GM03348 (cell line): ENCODE data around the gene COL11A2.

Experiments used
- DNase-seq: peaks from one replicate; pipeline ENCODE4 v3.0.0; 2012; ENCODE audit warnings: low spot score

COL11A2 gene

GRCh38 chr6:33206027-33206863 is 14.0 kb upstream of the COL11A2 start:
- no peak for DNase-seq

GRCh38 chr6:33205191-33206026 is 13.1 kb upstream of the COL11A2 start:
- DNase-seq, result no peak

DNA sequence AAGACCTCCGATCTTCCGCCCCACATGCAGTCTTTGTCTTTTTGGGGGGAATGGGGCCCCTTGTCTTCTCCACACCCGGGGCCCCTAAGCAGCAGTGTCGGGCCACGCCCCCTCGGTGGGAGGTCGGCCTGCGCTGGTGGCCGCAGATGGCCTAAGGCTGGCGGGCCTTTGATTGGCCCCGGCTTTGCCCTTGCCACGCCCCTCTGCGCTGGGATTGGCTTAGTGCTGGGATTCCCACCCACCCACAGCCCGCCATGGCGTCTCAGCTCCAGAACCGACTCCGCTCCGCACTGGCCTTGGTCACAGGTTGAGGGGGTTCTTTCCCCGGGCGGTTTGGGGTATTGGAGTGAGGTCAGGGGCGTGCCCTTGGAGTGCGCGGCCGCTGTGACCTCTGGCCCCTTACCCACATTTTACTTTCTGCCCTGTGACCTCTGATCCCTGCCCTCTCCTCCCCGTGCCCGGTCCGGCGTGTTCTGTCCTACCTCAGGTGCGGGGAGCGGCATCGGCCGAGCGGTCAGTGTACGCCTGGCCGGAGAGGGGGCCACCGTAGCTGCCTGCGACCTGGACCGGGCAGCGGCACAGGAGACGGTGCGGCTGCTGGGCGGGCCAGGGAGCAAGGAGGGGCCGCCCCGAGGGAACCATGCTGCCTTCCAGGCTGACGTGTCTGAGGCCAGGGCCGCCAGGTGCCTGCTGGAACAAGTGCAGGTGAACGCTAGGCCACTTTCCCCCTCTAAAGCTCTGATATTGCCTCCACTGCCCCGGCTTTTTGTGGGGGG is 12.3 kb upstream of the COL11A2 start, which contains the start of gene HSD17B8:
HSD17B8 (plus strand) TSS at position 241 of the 776 bp plus-strand sequence; CDS start at position 255, 14 bp downstream.
- DNase-seq, result peak; percentile 97

DNA sequence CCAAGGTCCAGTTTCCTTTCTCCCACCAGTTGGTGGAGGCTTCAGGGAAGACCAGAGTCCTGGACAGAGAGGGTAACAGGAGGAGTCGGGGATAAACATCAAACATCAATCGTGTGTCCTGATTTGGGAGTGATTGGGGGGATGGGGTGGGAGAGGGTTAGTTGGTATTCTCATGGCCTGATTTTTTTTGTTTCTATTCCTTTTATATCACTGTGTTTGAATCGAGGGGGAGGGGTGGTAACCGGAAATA is 11.8 kb upstream of the COL11A2 start:
- no peak for DNase-seq

DNA sequence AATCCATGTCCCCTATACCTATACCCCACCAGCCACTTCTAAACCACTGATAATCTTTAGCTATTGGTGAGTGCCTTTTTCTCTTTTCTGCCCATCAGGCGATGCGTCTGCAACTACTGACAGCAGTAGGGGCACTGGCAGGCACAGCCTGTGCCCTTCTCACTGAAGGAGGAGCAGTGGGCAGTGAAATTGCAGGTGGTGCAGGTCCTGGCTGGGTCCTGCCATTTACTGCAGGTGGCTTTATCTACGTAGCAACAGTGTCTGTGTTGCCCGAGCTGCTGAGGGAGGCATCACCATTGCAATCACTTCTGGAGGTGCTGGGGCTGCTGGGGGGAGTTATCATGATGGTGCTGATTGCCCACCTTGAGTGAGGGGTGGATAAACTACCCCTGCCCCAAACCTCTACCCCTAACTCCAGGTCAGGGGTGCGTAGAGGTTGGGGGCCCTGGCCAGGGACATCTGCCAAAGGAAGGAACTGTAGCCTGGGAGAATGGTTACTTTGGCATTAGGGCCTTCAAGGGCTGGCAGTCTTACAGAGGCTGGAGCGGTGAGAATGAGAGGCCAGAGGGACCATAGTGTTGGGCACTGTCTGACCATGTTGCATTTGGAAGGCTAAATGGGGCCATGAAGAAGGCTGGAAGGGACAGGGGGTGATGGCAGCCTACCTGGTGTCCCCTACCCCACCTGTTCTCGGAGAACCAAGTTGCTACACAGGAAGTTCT is 11.3 kb upstream of the COL11A2 start:
- no peak for DNase-seq

- no peak for DNase-seq
These were observed 10.5 kb upstream of the COL11A2 start for GRCh38 chr6:33202799-33203198.

GRCh38 chr6:33201935-33202334 is 9.7 kb upstream of the COL11A2 start:
- DNase-seq, result no peak

GRCh38 chr6:33201147-33201545 is 8.9 kb upstream of the COL11A2 start:
- DNase-seq, result peak; percentile 36

- DNase-seq, result peak; percentile 99
These were observed 8.2 kb upstream of the COL11A2 start, which contains the start of the genes RXRB and SLC39A7 for GRCh38 chr6:33200219-33201146. Gene RXRB, minus strand, starts transcription at chr6:33200665. Its CDS starts 189 bp downstream, at chr6:33200476. Gene SLC39A7, plus strand, starts transcription at chr6:33200867. Its CDS starts 379 bp downstream, at chr6:33201246.

DNA sequence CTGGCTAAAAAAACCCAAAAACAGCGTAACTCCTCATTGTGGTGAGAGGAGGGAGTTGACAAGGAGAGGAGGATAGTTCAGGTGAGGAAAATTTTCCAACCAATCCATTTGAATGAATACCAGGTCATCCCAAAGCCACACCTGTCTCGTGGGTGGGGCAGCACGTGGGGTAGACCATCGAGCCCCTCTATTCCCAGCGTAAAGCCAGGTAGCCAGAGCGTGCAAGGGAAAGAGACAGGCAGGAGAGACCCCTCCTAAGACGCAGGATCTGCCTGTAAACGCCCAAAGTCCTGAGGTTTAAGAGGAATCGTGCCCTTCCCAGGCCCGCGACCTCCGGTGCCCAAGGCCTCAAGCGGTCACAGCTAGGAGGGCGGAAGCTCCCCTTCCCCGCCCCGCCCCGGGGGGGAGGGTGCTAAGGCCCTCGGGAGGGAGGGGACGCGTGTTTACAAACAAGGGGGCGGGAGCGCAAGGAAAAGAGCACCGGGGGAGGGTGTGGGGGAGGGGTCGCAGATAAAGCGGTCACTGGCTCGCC is 7.5 kb upstream of the COL11A2 start:
- peak; percentile 88 for DNase-seq

GRCh38 chr6:33198853-33199436 is 6.7 kb upstream of the COL11A2 start:
- no peak for DNase-seq

- DNase-seq, result no peak
These were observed 6.0 kb upstream of the COL11A2 start for GRCh38 chr6:33198159-33198852.

- peak; percentile 84 for DNase-seq
These were observed 5.3 kb upstream of the COL11A2 start for GRCh38 chr6:33197431-33198048.

- no peak for DNase-seq
These were observed 3.3 kb upstream of the COL11A2 start for GRCh38 chr6:33195304-33196165.

DNA sequence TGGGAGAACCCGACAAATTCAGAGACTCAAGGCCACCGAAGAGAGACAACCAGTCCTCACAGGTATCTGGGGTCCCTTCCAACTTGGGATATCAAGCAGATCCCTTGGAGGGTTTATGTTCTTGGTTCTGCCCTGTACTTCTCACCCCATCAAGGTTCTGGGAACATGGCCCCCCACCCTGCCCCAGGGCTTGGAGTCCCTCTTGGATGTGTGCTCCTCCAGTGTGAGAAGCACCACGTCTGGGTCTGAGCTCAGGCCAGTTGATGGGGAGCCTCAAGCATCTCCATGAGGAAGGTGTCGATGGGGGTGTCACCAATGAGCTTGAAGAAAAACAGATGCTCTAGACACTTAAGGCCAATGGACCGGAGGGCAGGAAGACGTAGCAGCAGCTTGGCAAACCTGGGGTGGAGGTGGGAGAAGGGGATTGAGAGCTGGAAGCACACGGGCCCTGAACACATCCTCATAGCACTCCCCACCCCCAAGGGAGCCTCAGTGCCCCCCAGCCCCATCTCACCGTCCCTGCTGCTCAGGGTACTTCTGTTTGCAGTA is 2.2 kb upstream of the COL11A2 start:
- DNase-seq, result no peak

- DNase-seq, result no peak
These were observed 1.4 kb upstream of the COL11A2 start for GRCh38 chr6:33193619-33194018.
